ENCODE measurements around the gene CD83. TPM values are rescaled to one million over a fixed set of nuclear protein-coding genes. Genes with fewer than 3 reads are reported as not detected.

Gene CD83
- total and polyA plus RNA-seq, 2 of the 8 experiments (the other 6 are each of a cell fraction or from before 2014, with no cell fraction given): 4.6 to 8.5 TPM

DNA sequence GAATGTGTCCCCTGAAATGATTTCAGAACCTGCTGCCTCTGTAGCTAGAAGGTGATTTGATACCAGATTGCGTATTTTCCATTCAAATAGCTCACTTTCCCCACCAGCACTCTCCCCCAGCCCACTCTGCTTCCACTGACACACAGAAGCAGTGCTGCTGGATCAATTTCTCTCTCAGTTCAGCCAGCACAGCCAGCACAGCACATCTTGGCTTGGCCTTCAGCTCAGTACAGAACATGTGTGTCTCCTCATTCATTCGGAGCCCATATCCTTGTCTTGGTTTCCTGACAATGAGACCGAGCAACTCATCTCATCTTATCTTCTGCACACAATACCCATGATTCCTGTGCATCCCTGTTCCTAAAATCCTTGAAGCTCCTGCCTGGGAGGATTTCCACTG, 33.8 kb upstream of the CD83 start (continued):
- TF ChIP-seq, protein P1, sequence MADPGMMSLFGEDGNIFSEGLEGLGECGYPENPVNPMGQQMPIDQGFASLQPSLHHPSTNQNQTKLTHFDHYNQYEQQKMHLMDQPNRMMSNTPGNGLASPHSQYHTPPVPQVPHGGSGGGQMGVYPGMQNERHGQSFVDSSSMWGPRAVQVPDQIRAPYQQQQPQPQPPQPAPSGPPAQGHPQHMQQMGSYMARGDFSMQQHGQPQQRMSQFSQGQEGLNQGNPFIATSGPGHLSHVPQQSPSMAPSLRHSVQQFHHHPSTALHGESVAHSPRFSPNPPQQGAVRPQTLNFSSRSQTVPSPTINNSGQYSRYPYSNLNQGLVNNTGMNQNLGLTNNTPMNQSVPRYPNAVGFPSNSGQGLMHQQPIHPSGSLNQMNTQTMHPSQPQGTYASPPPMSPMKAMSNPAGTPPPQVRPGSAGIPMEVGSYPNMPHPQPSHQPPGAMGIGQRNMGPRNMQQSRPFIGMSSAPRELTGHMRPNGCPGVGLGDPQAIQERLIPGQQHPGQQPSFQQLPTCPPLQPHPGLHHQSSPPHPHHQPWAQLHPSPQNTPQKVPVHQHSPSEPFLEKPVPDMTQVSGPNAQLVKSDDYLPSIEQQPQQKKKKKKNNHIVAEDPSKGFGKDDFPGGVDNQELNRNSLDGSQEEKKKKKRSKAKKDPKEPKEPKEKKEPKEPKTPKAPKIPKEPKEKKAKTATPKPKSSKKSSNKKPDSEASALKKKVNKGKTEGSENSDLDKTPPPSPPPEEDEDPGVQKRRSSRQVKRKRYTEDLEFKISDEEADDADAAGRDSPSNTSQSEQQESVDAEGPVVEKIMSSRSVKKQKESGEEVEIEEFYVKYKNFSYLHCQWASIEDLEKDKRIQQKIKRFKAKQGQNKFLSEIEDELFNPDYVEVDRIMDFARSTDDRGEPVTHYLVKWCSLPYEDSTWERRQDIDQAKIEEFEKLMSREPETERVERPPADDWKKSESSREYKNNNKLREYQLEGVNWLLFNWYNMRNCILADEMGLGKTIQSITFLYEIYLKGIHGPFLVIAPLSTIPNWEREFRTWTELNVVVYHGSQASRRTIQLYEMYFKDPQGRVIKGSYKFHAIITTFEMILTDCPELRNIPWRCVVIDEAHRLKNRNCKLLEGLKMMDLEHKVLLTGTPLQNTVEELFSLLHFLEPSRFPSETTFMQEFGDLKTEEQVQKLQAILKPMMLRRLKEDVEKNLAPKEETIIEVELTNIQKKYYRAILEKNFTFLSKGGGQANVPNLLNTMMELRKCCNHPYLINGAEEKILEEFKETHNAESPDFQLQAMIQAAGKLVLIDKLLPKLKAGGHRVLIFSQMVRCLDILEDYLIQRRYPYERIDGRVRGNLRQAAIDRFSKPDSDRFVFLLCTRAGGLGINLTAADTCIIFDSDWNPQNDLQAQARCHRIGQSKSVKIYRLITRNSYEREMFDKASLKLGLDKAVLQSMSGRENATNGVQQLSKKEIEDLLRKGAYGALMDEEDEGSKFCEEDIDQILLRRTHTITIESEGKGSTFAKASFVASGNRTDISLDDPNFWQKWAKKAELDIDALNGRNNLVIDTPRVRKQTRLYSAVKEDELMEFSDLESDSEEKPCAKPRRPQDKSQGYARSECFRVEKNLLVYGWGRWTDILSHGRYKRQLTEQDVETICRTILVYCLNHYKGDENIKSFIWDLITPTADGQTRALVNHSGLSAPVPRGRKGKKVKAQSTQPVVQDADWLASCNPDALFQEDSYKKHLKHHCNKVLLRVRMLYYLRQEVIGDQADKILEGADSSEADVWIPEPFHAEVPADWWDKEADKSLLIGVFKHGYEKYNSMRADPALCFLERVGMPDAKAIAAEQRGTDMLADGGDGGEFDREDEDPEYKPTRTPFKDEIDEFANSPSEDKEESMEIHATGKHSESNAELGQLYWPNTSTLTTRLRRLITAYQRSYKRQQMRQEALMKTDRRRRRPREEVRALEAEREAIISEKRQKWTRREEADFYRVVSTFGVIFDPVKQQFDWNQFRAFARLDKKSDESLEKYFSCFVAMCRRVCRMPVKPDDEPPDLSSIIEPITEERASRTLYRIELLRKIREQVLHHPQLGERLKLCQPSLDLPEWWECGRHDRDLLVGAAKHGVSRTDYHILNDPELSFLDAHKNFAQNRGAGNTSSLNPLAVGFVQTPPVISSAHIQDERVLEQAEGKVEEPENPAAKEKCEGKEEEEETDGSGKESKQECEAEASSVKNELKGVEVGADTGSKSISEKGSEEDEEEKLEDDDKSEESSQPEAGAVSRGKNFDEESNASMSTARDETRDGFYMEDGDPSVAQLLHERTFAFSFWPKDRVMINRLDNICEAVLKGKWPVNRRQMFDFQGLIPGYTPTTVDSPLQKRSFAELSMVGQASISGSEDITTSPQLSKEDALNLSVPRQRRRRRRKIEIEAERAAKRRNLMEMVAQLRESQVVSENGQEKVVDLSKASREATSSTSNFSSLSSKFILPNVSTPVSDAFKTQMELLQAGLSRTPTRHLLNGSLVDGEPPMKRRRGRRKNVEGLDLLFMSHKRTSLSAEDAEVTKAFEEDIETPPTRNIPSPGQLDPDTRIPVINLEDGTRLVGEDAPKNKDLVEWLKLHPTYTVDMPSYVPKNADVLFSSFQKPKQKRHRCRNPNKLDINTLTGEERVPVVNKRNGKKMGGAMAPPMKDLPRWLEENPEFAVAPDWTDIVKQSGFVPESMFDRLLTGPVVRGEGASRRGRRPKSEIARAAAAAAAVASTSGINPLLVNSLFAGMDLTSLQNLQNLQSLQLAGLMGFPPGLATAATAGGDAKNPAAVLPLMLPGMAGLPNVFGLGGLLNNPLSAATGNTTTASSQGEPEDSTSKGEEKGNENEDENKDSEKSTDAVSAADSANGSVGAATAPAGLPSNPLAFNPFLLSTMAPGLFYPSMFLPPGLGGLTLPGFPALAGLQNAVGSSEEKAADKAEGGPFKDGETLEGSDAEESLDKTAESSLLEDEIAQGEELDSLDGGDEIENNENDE (IDR thresholded peaks at IDR 0.05; ENCODE audit: insufficient replicate concordance, low read length): no peak
- TF ChIP-seq HDAC6 (IDR thresholded peaks at IDR 0.05; ENCODE audit: low read depth, low read length) (no peak), CREB1 (IDR thresholded peaks at IDR 0.05) (no peak), CHD1 (IDR thresholded peaks at IDR 0.05; ENCODE audit: low read depth, low read length) (no peak)
